ENCODE measurements around the gene GPR6.

GRCh38 chr6:110013386-110013785 lies 35.3 kb downstream of the GPR6 start:
- TF ChIP-seq CTCF (conservative IDR thresholded peaks at IDR 0.05 in 1 of 2, IDR thresholded peaks at IDR 0.05 in 1 of 2; ENCODE audit: low read depth in 1 of 2, low read length in 2 of 2): no peak
- TF ChIP-seq EZH2 (IDR thresholded peaks at IDR 0.05; ENCODE audit: low read length, missing control alignments): no peak
